IMR-90 (cell line): ENCODE measurements around the gene NEURL1B. TPM values are rescaled to one million over a fixed set of nuclear protein-coding genes. Genes with fewer than 3 reads are reported as not detected.

Experiments
- polyA plus RNA-seq, 3 experiments: library from polyadenylated mRNA; depleted of rRNA; stranded (reverse); fragments of >200 nt; gene quantifications; 2 replicates each; pipeline ENCODE4 v1.2.3, GENCODE V29; 2012; ENCODE audit warnings: low replicate concordance in 1 of 3
- total RNA-seq: library from RNA; depleted of rRNA; stranded (reverse); fragments of >200 nt; gene quantifications from 2 replicates; pipeline ENCODE4 v1.2.3, GENCODE V29; 2012
- TF ChIP-seq, protein P1 (sequence below): conservative IDR thresholded peaks from 2 replicates; pipeline ENCODE4 v1.5.1; 2012; ENCODE audit warnings: mild to moderate bottlenecking, low read depth, low read length, improper control_type of control experiment

NEURL1B gene
- total and polyA plus RNA-seq, 2 of the 4 experiments (the other 2 are of a cell fraction) = 1.8 to 2.8 TPM

DNA sequence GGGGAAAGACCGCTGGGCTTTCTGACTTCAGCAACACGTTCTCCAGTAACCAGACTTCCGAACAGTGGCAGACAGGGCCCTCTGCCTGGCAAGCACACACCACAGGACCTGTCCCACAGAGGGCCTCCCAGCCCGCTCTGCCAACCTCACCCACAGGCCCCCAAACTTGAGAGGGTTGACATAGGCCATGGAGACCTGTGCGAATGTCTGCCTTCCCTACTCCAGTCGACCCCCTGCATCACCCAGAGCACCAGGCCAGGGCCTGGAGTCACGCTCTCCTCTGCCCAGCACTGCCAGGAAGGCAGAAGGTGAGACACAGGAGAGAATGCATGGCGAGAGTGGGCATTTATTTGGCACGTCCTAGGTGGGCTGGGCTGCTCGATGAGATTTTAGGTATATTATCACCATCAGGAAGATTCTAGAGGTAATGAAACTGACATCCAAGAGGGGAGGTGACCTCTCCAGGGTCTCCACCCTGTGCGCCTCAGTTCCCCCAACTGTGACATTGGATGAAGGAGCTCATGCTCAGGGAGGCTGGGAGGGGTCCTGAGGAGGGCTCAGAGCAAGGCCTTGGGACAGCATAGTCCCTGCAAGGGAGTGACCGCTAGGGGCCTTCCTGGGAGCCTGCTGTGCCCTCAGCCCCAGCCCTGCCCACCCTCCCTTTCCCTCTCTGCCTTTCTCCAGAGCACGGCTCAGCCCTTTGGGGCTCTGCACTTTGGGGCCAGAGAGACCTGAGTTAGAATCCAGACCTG lies 75.0 kb downstream of the NEURL1B start (continued):
- TF ChIP-seq, protein P1, sequence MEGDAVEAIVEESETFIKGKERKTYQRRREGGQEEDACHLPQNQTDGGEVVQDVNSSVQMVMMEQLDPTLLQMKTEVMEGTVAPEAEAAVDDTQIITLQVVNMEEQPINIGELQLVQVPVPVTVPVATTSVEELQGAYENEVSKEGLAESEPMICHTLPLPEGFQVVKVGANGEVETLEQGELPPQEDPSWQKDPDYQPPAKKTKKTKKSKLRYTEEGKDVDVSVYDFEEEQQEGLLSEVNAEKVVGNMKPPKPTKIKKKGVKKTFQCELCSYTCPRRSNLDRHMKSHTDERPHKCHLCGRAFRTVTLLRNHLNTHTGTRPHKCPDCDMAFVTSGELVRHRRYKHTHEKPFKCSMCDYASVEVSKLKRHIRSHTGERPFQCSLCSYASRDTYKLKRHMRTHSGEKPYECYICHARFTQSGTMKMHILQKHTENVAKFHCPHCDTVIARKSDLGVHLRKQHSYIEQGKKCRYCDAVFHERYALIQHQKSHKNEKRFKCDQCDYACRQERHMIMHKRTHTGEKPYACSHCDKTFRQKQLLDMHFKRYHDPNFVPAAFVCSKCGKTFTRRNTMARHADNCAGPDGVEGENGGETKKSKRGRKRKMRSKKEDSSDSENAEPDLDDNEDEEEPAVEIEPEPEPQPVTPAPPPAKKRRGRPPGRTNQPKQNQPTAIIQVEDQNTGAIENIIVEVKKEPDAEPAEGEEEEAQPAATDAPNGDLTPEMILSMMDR = no peak
